ENCODE results near the gene PRAMEF12.

DNA sequence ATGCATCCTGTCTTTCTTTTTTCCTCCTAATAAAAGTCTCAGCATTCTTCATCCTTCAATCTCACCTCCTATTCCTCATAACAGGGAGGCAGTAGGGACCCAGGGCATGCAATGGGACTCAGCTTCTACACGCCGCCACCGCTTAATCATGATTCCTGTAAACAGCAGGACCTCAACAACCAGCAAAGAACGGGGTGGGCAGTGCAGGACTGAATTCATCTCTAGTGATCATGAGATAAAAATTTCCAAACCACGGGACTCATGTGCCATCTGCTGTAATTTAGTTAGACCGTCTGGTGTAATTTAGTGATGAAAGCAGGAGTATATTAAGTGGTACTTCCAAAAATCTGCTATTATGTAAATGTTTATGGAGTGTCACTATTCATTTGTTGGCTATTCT lies 5.4 kb downstream of the PRAMEF12 start:
- TF ChIP-seq, protein P1, sequence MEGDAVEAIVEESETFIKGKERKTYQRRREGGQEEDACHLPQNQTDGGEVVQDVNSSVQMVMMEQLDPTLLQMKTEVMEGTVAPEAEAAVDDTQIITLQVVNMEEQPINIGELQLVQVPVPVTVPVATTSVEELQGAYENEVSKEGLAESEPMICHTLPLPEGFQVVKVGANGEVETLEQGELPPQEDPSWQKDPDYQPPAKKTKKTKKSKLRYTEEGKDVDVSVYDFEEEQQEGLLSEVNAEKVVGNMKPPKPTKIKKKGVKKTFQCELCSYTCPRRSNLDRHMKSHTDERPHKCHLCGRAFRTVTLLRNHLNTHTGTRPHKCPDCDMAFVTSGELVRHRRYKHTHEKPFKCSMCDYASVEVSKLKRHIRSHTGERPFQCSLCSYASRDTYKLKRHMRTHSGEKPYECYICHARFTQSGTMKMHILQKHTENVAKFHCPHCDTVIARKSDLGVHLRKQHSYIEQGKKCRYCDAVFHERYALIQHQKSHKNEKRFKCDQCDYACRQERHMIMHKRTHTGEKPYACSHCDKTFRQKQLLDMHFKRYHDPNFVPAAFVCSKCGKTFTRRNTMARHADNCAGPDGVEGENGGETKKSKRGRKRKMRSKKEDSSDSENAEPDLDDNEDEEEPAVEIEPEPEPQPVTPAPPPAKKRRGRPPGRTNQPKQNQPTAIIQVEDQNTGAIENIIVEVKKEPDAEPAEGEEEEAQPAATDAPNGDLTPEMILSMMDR (IDR thresholded peaks at IDR 0.05) = no peak
- TF ChIP-seq POLR2A (IDR thresholded peaks at IDR 0.05) (no peak), POLR2AphosphoS5 (IDR thresholded peaks at IDR 0.05) (no peak)
